Lower lobe of right lung (tissue), 2 donors: ENCODE results near the gene TMA7. TPM values are rescaled to one million over a fixed set of nuclear protein-coding genes. Genes with fewer than 3 reads are reported as not detected.
A peak's percentile ranks its signal among the peaks of the same experiment; 100 is the strongest.

Experiments
- ATAC-seq, 2 donors: fragments of 200-7000 bp; cut with Tn5 transposase; one replicate each; pipeline ENCODE4 v1.9.1; 2020 to 2022; ENCODE audit warnings: mild to moderate bottlenecking in 2 of 2, moderate library complexity in 2 of 2
- DNase-seq: peaks from one replicate; pipeline ENCODE4 v3.0.0-alpha.2; 2020
- H3K27ac ChIP-seq: fragments of 200-600 bp; one replicate; pipeline ENCODE4 v1.8.0; 2022
- H3K27me3 ChIP-seq: fragments of 200-600 bp; one replicate; pipeline ENCODE4 v1.8.0; 2022; ENCODE audit warnings: low read depth
- H3K36me3 ChIP-seq: fragments of 200-600 bp; one replicate; pipeline ENCODE4 v1.8.0; 2022; ENCODE audit warnings: mild to moderate bottlenecking
- H3K4me1 ChIP-seq: fragments of 200-600 bp; one replicate; pipeline ENCODE4 v1.8.0; 2022
- H3K4me3 ChIP-seq: fragments of 200-600 bp; one replicate; pipeline ENCODE4 v1.8.0; 2022; ENCODE audit warnings: mild to moderate bottlenecking
- H3K9me3 ChIP-seq: fragments of 200-600 bp; one replicate; pipeline ENCODE4 v1.8.0; 2022
- CTCF ChIP-seq: fragments of 200-600 bp; IDR thresholded peaks from one replicate; pipeline ENCODE4 v1.8.0; 2022; ENCODE audit warnings: antibody characterized with exemption, mild to moderate bottlenecking
- intact Hi-C: fragments of 100-400 bp; cut with DNase I; formaldehyde crosslinking; loops from one replicate; pipeline ENCODE4 v1.11.0; 2022
- total RNA-seq: library from RNA; stranded (reverse); fragmentation: NEBNext Ultra II Directional; extraction: Animal tissue kit (Norgen Biotek cat#: 25700); gene quantifications from one replicate; pipeline ENCODE4 v1.2.1, GENCODE V29; 2021
- donor health status: DM: no; HTN: yes; CAD: no; lungs with severe emphysema.

TMA7 gene
- total RNA-seq, 1 donor from 2014 or later: 153 TPM

GRCh38 chr3:48406443-48407431 is 33.3 kb upstream of the TMA7 start:
- Histone ChIP-seq H3K9me3 (no peaks in the 10 kb centered on the region), H3K27me3 (no peaks in the 10 kb centered on the region), H3K27ac (no peak overlapping the region), H3K4me1 (peaks cover 4% of the 10 kb centered on the region), H3K4me3 (no peak overlapping the region), H3K36me3 (peaks cover 73% of the 10 kb centered on the region)
- ATAC-seq: no peak
- intact Hi-C loops: no loop called here
- TF ChIP-seq CTCF: no peak
- DNase-seq: peak; percentile 16

GRCh38 chr3:48407542-48408099 is 32.4 kb upstream of the TMA7 start:
- H3K27ac ChIP-seq: no peak overlapping the region
- H3K36me3 ChIP-seq: peaks cover 82% of the 10 kb centered on the region
- ATAC-seq: no peak
- DNase-seq: no peak
- no peaks in the 10 kb centered on the region for H3K9me3 ChIP-seq
- intact Hi-C loops: no loop called here
- no peak overlapping the region for H3K4me3 ChIP-seq
- no peaks in the 10 kb centered on the region for H3K4me1 ChIP-seq
- H3K27me3 ChIP-seq: no peaks in the 10 kb centered on the region
- TF ChIP-seq CTCF: no peak

GRCh38 chr3:48408823-48409281 is 31.2 kb upstream of the TMA7 start:
- H3K36me3 ChIP-seq: peaks cover 89% of the 10 kb centered on the region
- H3K27me3 ChIP-seq: no peaks in the 10 kb centered on the region
- TF ChIP-seq CTCF: no peak
- no peak overlapping the region for H3K4me3 ChIP-seq
- ATAC-seq (no peak), DNase-seq (peak; percentile 20)
- H3K9me3 ChIP-seq: no peaks in the 10 kb centered on the region
- H3K27ac ChIP-seq: no peak overlapping the region
- intact Hi-C loops: no loop called here
- H3K4me1 ChIP-seq: no peaks in the 10 kb centered on the region

DNA sequence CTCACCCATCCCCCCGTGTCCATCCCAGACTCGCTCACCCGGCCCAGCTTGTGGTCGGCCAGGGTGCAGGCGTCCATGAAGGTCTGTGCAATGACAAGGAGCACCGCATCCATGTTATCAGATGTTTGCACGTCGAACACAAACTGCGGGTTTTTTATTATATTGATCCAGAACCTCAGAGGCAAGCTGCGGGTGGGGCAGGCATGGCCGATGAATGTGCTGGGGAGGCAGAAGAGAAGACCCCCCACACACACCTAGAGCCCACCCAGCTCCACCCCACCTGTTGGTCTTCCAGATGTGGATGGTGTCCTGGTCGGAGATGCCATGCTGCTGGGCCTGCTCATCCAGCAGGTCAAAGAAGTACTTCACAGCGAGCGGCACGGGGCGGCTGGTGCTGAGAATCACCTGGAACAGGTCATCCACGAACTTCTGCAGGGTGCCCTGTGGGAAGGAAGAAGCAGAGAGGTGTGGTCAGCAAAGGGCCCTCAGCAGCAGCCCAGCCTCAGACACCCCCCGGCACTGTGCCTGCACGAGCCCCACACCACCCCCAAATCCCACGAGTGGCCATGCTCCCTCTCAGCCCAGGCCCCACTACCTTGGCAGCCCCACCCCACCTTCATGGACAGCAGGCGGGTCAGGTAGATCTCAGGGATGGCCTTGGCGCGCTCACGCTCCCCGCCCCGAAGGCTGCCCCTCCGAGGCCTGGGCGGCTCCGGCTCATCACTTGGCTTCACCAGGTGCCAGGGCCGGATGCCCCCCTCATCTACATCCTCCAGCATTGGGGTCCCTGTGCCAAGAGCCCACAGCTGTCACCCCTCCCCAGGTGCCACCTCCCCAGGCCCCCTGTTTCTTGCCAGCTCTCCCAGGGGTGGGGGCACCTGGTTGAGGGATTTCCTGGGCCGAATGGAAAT is 30.5 kb upstream of the TMA7 start:
- DNase-seq: peak; percentile 35

More for the DNA sequence above, 30.5 kb upstream of the TMA7 start:
- intact Hi-C loops: no loop called here
- Histone ChIP-seq H3K27me3 (no peaks in the 10 kb centered on the region), H3K27ac (no peak overlapping the region), H3K4me1 (no peaks in the 10 kb centered on the region), H3K4me3 (no peak overlapping the region), H3K36me3 (peaks cover 91% of the 10 kb centered on the region), H3K9me3 (no peaks in the 10 kb centered on the region)
- no peak for TF ChIP-seq CTCF
- no peak for ATAC-seq
